NCI-H345 treated with DMSO at 0.1 percent for 48 hours (cell line): ENCODE data around the gene MCF2L2.

Source experiments
- DNase-seq: peaks from one replicate; lab custom pipeline; 2025; ENCODE audit not compliant: unreplicated experiment; lab: John Stamatoyannopoulos, UW

The MCF2L2 gene

GRCh38 chr3:183213415-183214276 lies 214.8 kb downstream of the MCF2L2 start:
- DNase-seq = no peak

- DNase-seq = no peak
Measured at GRCh38 chr3:183212565-183212964, 215.9 kb downstream of the MCF2L2 start.

GRCh38 chr3:183212096-183212495 lies 216.3 kb downstream of the MCF2L2 start:
- DNase-seq = no peak

GRCh38 chr3:183211352-183211751 lies 217.1 kb downstream of the MCF2L2 start:
- DNase-seq = no peak

GRCh38 chr3:183210862-183211341 lies 217.5 kb downstream of the MCF2L2 start:
- no peak for DNase-seq

GRCh38 chr3:183210341-183210740 lies 218.1 kb downstream of the MCF2L2 start:
- no peak for DNase-seq

- DNase-seq = no peak
Measured at GRCh38 chr3:183208800-183209199, 219.6 kb downstream of the MCF2L2 start.

- no peak for DNase-seq
Measured at GRCh38 chr3:183208260-183208659, 220.2 kb downstream of the MCF2L2 start.

GRCh38 chr3:183203670-183204069 lies 224.7 kb downstream of the MCF2L2 start:
- DNase-seq = no peak

GRCh38 chr3:183202004-183202722 lies 226.3 kb downstream of the MCF2L2 start:
- DNase-seq = no peak

- DNase-seq = no peak
Measured at GRCh38 chr3:183198939-183199338, 229.5 kb downstream of the MCF2L2 start.

GRCh38 chr3:183197734-183198133 lies 230.7 kb downstream of the MCF2L2 start:
- no peak for DNase-seq

GRCh38 chr3:183195266-183195665 lies 233.2 kb downstream of the MCF2L2 start:
- DNase-seq = no peak

- no peak for DNase-seq
Measured at GRCh38 chr3:183193762-183194689, 234.4 kb downstream of the MCF2L2 start.

- no peak for DNase-seq
Measured at GRCh38 chr3:183192650-183193300, 235.6 kb downstream of the MCF2L2 start.

GRCh38 chr3:183189641-183190040 lies 238.8 kb downstream of the MCF2L2 start:
- no peak for DNase-seq

- no peak for DNase-seq
Measured at GRCh38 chr3:183188895-183189462, 239.4 kb downstream of the MCF2L2 start.

GRCh38 chr3:183185696-183186095 lies 242.7 kb downstream of the MCF2L2 start:
- DNase-seq = no peak

GRCh38 chr3:183182732-183183610 lies 245.4 kb downstream of the MCF2L2 start:
- no peak for DNase-seq
